ENCODE data around the gene PRG2. TPM values are rescaled to one million over a fixed set of nuclear protein-coding genes. Genes with fewer than 3 reads are reported as not detected.

The PRG2 gene
- total RNA-seq, 1 donor from 2014 or later = 0.33 TPM

- no peak for TF ChIP-seq CTCF (IDR thresholded peaks at IDR 0.05; ENCODE audit: insufficient read depth, low read length, poor library complexity, severe bottlenecking)
- Histone ChIP-seq H3K27me3 (ENCODE audit: control insufficient read depth, insufficient read depth, low read length) (peaks cover 8% of the 10 kb centered on the region), H3K4me3 (ENCODE audit: low read depth, low read length) (no peak overlapping the region), H3K36me3 (ENCODE audit: control insufficient read depth, insufficient read depth, low read length) (no peaks in the 10 kb centered on the region)
- no peak for DNase-seq (ENCODE audit: low read depth)
Observed at GRCh38 chr11:57375490-57375889, 15.0 kb downstream of the PRG2 start.

GRCh38 chr11:57374966-57375365 is 15.5 kb downstream of the PRG2 start:
- H3K36me3 ChIP-seq (ENCODE audit: control insufficient read depth, insufficient read depth, low read length) = no peaks in the 10 kb centered on the region
- DNase-seq (ENCODE audit: low read depth) = no peak
- no peak for TF ChIP-seq CTCF (IDR thresholded peaks at IDR 0.05; ENCODE audit: insufficient read depth, low read length, poor library complexity, severe bottlenecking)
- peaks cover 8% of the 10 kb centered on the region for H3K27me3 ChIP-seq (ENCODE audit: control insufficient read depth, insufficient read depth, low read length)
- no peak overlapping the region for H3K4me3 ChIP-seq (ENCODE audit: low read depth, low read length)

GRCh38 chr11:57373146-57373545 is 17.3 kb downstream of the PRG2 start:
- no peak for DNase-seq (ENCODE audit: low read depth)
- no peak for TF ChIP-seq CTCF (IDR thresholded peaks at IDR 0.05; ENCODE audit: insufficient read depth, low read length, poor library complexity, severe bottlenecking)
- H3K36me3 ChIP-seq (ENCODE audit: control insufficient read depth, insufficient read depth, low read length) = no peaks in the 10 kb centered on the region
- peaks cover 5% of the 10 kb centered on the region for H3K27me3 ChIP-seq (ENCODE audit: control insufficient read depth, insufficient read depth, low read length)
- no peak overlapping the region for H3K4me3 ChIP-seq (ENCODE audit: low read depth, low read length)

GRCh38 chr11:57370941-57371340 is 19.5 kb downstream of the PRG2 start:
- TF ChIP-seq CTCF (IDR thresholded peaks at IDR 0.05; ENCODE audit: insufficient read depth, low read length, poor library complexity, severe bottlenecking) = no peak
- DNase-seq (ENCODE audit: low read depth) = no peak
- Histone ChIP-seq H3K36me3 (ENCODE audit: control insufficient read depth, insufficient read depth, low read length) (no peaks in the 10 kb centered on the region), H3K4me3 (ENCODE audit: low read depth, low read length) (no peak overlapping the region), H3K27me3 (ENCODE audit: control insufficient read depth, insufficient read depth, low read length) (no peaks in the 10 kb centered on the region)

GRCh38 chr11:57370251-57370650 is 20.2 kb downstream of the PRG2 start:
- TF ChIP-seq CTCF (IDR thresholded peaks at IDR 0.05; ENCODE audit: insufficient read depth, low read length, poor library complexity, severe bottlenecking) = no peak
- no peak overlapping the region for H3K4me3 ChIP-seq (ENCODE audit: low read depth, low read length)
- H3K27me3 ChIP-seq (ENCODE audit: control insufficient read depth, insufficient read depth, low read length) = no peaks in the 10 kb centered on the region
- DNase-seq (ENCODE audit: low read depth) = no peak
- H3K36me3 ChIP-seq (ENCODE audit: control insufficient read depth, insufficient read depth, low read length) = no peaks in the 10 kb centered on the region

GRCh38 chr11:57368845-57369232 is 21.6 kb downstream of the PRG2 start:
- DNase-seq (ENCODE audit: low read depth) = no peak
- TF ChIP-seq CTCF (IDR thresholded peaks at IDR 0.05; ENCODE audit: insufficient read depth, low read length, poor library complexity, severe bottlenecking) = no peak
- Histone ChIP-seq H3K27me3 (ENCODE audit: control insufficient read depth, insufficient read depth, low read length) (no peaks in the 10 kb centered on the region), H3K4me3 (ENCODE audit: low read depth, low read length) (no peak overlapping the region), H3K36me3 (ENCODE audit: control insufficient read depth, insufficient read depth, low read length) (no peaks in the 10 kb centered on the region)

Data from kidney epithelial cell (primary cell).